K562 (cell line): Measurements from ENCODE around the gene EXOC4. TPM values are rescaled to one million over a fixed set of nuclear protein-coding genes. Genes with fewer than 3 reads are reported as not detected.

ENCODE experiments used
- ATF7 ChIP-seq: fragments of 450-650 bp; IDR thresholded peaks from 2 replicates; pipeline ENCODE4 v1.7.1; 2014; ENCODE audit warnings: mild to moderate bottlenecking, moderate library complexity
- EHMT2 ChIP-seq: fragments of 450-650 bp; IDR thresholded peaks from 2 replicates; pipeline ENCODE4 v1.6.1; 2018; ENCODE audit warnings: antibody characterized with exemption
- FOXO4 ChIP-seq: fragments of 450-650 bp; formaldehyde crosslinking; IDR thresholded peaks from 2 replicates; pipeline ENCODE4 v1.4.0; 2020; ENCODE audit warnings: mild to moderate bottlenecking, moderate library complexity
- GATAD2A ChIP-seq: fragments of 450-650 bp; IDR thresholded peaks from 2 replicates; pipeline ENCODE4 v1.6.1; 2017
- HMGN3 ChIP-seq: IDR thresholded peaks from 2 replicates; pipeline ENCODE4 v1.6.1; 2011; ENCODE audit warnings: borderline replicate concordance, low read depth, mild to moderate bottlenecking, mixed read lengths, low read length; ENCODE audit not compliant: insufficient read length; ENCODE audit errors: extremely low read depth
- IRF9 ChIP-seq: fragments of 450-650 bp; IDR thresholded peaks from 2 replicates; pipeline ENCODE4 v1.6.1; 2016; ENCODE audit warnings: missing biosample characterization, missing genetic modification characterization
- MNT ChIP-seq, 2 experiments: fragments of 450-650 bp; conservative IDR thresholded peaks; 2 replicates each; pipeline ENCODE4 v1.6.1; 2017; ENCODE audit warnings: mild to moderate bottlenecking in 2 of 2, moderate library complexity in 2 of 2
- MYBL2 ChIP-seq, 2 experiments: fragments of 450-650 bp in 1 of 2; sonication (generic) in 1 of 2; formaldehyde crosslinking in 1 of 2; IDR thresholded peaks; 2 replicates each; pipeline versions ENCODE4 v1.6.1 to v1.8.1; 2017 to 2022; ENCODE audit warnings: borderline replicate concordance in 1 of 2, inconsistent platforms in 1 of 2, low read depth in 1 of 2, mild to moderate bottlenecking in 1 of 2, missing genetic modification reagents in 1 of 2, moderate library complexity in 1 of 2
- NR4A1 ChIP-seq, 2 experiments: fragments of 250-450 bp in 1 of 2; fragments of 450-650 bp in 1 of 2; sonication (Bioruptor Pico) in 1 of 2; IDR thresholded peaks; 2 replicates each; pipeline versions ENCODE4 v1.4.0 to v1.6.1; 2016 to 2020; ENCODE audit warnings: mild to moderate bottlenecking in 2 of 2, missing compliant biosample characterization in 1 of 2, missing genetic modification characterization in 1 of 2, moderate library complexity in 1 of 2
- PREB ChIP-seq: sonication (generic); formaldehyde crosslinking; IDR thresholded peaks from 2 replicates; pipeline ENCODE4 v1.8.1; 2023; ENCODE audit warnings: mild to moderate bottlenecking, missing genetic modification reagents
- PURB ChIP-seq: sonication (generic); formaldehyde crosslinking; IDR thresholded peaks from 2 replicates; pipeline ENCODE4 v1.9.0; 2021; ENCODE audit warnings: low read depth, mild to moderate bottlenecking, missing genetic modification reagents
- RCOR1 ChIP-seq, 2 experiments: IDR thresholded peaks; 2 replicates each; pipeline ENCODE4 v1.6.1; 2012; ENCODE audit warnings: low read depth in 2 of 2, low read length in 2 of 2, borderline replicate concordance in 1 of 2, improper control_type of control experiment in 1 of 2
- RFX1 ChIP-seq: fragments of 450-650 bp; IDR thresholded peaks from 2 replicates; pipeline ENCODE4 v1.6.1; 2016; ENCODE audit warnings: mild to moderate bottlenecking, moderate library complexity
- SAP30 ChIP-seq: fragments of 200-600 bp; sonication (generic); IDR thresholded peaks from 2 replicates; pipeline ENCODE4 v1.6.1; 2012; ENCODE audit warnings: borderline replicate concordance, low read depth, mild to moderate bottlenecking, moderate library complexity, low read length, control low read depth, inconsistent platforms; ENCODE audit not compliant: insufficient read depth, poor library complexity, severe bottlenecking
- TAF15 ChIP-seq: fragments of 200-400 bp; formaldehyde crosslinking; IDR thresholded peaks from 2 replicates; pipeline ENCODE4 v1.6.1; 2017; ENCODE audit warnings: mild to moderate bottlenecking, low read depth, low read length, moderate library complexity
- TCF7 ChIP-seq: sonication (generic); IDR thresholded peaks from 2 replicates; pipeline ENCODE4 v1.6.1; 2016; ENCODE audit warnings: antibody characterized with exemption, borderline replicate concordance
- ZC3H11A ChIP-seq: IDR thresholded peaks from 2 replicates; pipeline ENCODE4 v1.6.1; 2012; ENCODE audit warnings: low read depth, low read length, improper control_type of control experiment
- ZEB2 ChIP-seq: fragments of 450-650 bp; IDR thresholded peaks from 2 replicates; pipeline ENCODE4 v1.6.1; 2016
- ZNF277 ChIP-seq: fragments of 250-450 bp; sonication (Bioruptor Pico); IDR thresholded peaks from 2 replicates; pipeline ENCODE4 v1.8.0; 2022; ENCODE audit warnings: inconsistent platforms, mild to moderate bottlenecking, moderate library complexity, borderline replicate concordance
- ZNF41 ChIP-seq: fragments of 250-450 bp; sonication (Bioruptor Pico); conservative IDR thresholded peaks from 2 replicates; pipeline ENCODE4 v1.4.0; 2020; ENCODE audit warnings: mild to moderate bottlenecking
- ZSCAN32 ChIP-seq: fragments of 450-650 bp; formaldehyde crosslinking; IDR thresholded peaks from 2 replicates; pipeline ENCODE4 v1.4.0; 2020; ENCODE audit warnings: mild to moderate bottlenecking, moderate library complexity
- polyA plus RNA-seq, 8 experiments: library from polyadenylated mRNA; depleted of rRNA in 4 of 8; stranded (reverse) in 5 of 8; unstranded in 3 of 8; fragments of >200 nt; fragmentation: Nextera tagmentation in 2 of 8; fragmentation: Illumina TruSeq in 1 of 8; extraction: Ambion mirVana in 2 of 8; extraction: Trizol in 1 of 8; gene quantifications; 2 replicates each; pipeline versions ENCODE4 v1.2.1 to v1.2.3, GENCODE V29; 2011 to 2014; ENCODE audit warnings: inconsistent platforms in 1 of 8, missing spikeins in 1 of 8
- total RNA-seq, 7 experiments: library from RNA; depleted of rRNA in 6 of 7; stranded (reverse); fragments of >200 nt in 6 of 7; fragmentation: Illumina TruSeq in 2 of 7; extraction: Trizol in 2 of 7; gene quantifications; 2 replicates each; pipeline versions ENCODE4 v1.2.1 to v1.2.3, GENCODE V29; 2011 to 2021; ENCODE audit warnings: low replicate concordance in 1 of 7

Gene EXOC4
- total and polyA plus RNA-seq, 9 of the 15 experiments (the other 6 are each of a cell fraction or from before 2014, with no cell fraction given): 18.5 to 73.1 (median 46.6) TPM

- TF ChIP-seq TAF15 (no peak), RFX1 (no peak), ZNF41 (CRISPR knock-in tag) (no peak), EHMT2 (no peak), FOXO4 (no peak), RCOR1 (IDR thresholded peaks at IDR 0.05; ENCODE audit: borderline replicate concordance in 1 of 2, low read depth in 2 of 2, low read length in 2 of 2) (peak in 1 of 2 experiments; percentile 69; a peak in 1 of 4 replicates), NR4A1 (CRISPR knock-in tag; IDR thresholded peaks at IDR 0.05) (no peak), NR4A1 (tag; IDR thresholded peaks at IDR 0.05) (no peak), ZC3H11A (no peak), ATF7 (0 out of 2 replicates have a peak, but pooled peaks have one; percentile 9), PREB (CRISPR knock-in tag) (no peak), HMGN3 (no peak), GATAD2A (no peak), SAP30 (no peak), MNT (conservative IDR thresholded peaks at IDR 0.05) (no peak), ZNF277 (no peak), ZSCAN32 (CRISPR knock-in tag) (no peak), IRF9 (no peak), PURB (no peak), MYBL2 (IDR thresholded peaks at IDR 0.05; ENCODE audit: low read depth) (no peak), MYBL2 (CRISPR knock-in tag; IDR thresholded peaks at IDR 0.05; ENCODE audit: borderline replicate concordance) (no peak), ZEB2 (0 out of 2 replicates have a peak, but pooled peaks have one; percentile 25), TCF7 (no peak)
Measured at GRCh38 chr7:134056816-134057215, 803.9 kb downstream of the EXOC4 start (continued).
